Endodermal cell (in vitro differentiated cells): ENCODE data around the gene GPRC6A. TPM values are rescaled to one million over a fixed set of nuclear protein-coding genes. Genes with fewer than 3 reads are reported as not detected.

Experiments used
- DNase-seq: peaks from one replicate; pipeline ENCODE4 v3.0.0-alpha.2; 2017
- H3K27ac ChIP-seq: 2 replicates; pipeline ENCODE4 v1.5.1; 2013; ENCODE audit warnings: mild to moderate bottlenecking, low read depth, low read length, moderate library complexity
- H3K27me3 ChIP-seq: 2 replicates; pipeline ENCODE4 v1.6.1; 2013; ENCODE audit warnings: mild to moderate bottlenecking, low read length, moderate library complexity; ENCODE audit not compliant: insufficient read depth, control insufficient read depth, poor library complexity, severe bottlenecking
- H3K36me3 ChIP-seq: 2 replicates; pipeline ENCODE4 v1.7.0; 2013; ENCODE audit warnings: mild to moderate bottlenecking, low read length, moderate library complexity; ENCODE audit not compliant: control insufficient read depth, insufficient read depth
- H3K4me1 ChIP-seq: one replicate; pipeline ENCODE4 v1.7.0; 2013; ENCODE audit warnings: low read length; ENCODE audit not compliant: control insufficient read depth, insufficient read depth
- H3K4me3 ChIP-seq: 2 replicates; pipeline ENCODE4 v1.5.1; 2013; ENCODE audit warnings: mild to moderate bottlenecking, low read length, moderate library complexity
- H3K9ac ChIP-seq: 2 replicates; pipeline ENCODE4 v1.6.1; 2013; ENCODE audit warnings: mild to moderate bottlenecking, low read length, moderate library complexity; ENCODE audit not compliant: poor library complexity, severe bottlenecking; ENCODE audit errors: extremely low read depth
- H3K9me3 ChIP-seq: 2 replicates; pipeline ENCODE4 v1.6.1; 2013; ENCODE audit warnings: mild to moderate bottlenecking, low read length, moderate library complexity; ENCODE audit not compliant: control insufficient read depth
- H3K27ac Mint-ChIP-seq: 2 replicates; pipeline ENCODE4 v1.8.0; 2020; ENCODE audit warnings: mixed read lengths
- H3K27me3 Mint-ChIP-seq: 2 replicates; pipeline ENCODE4 v1.8.0; 2021; ENCODE audit warnings: mild to moderate bottlenecking, mixed read lengths; ENCODE audit not compliant: insufficient read depth
- H3K36me3 Mint-ChIP-seq: 2 replicates; pipeline ENCODE4 v1.8.0; 2020; ENCODE audit warnings: low read depth, mixed read lengths
- H3K4me1 Mint-ChIP-seq: 2 replicates; pipeline ENCODE4 v1.8.0; 2020; ENCODE audit warnings: mixed read lengths
- H3K4me3 Mint-ChIP-seq: 2 replicates; pipeline ENCODE4 v1.8.0; 2020; ENCODE audit warnings: mild to moderate bottlenecking, moderate library complexity, mixed read lengths
- H3K9me3 Mint-ChIP-seq: 2 replicates; pipeline ENCODE4 v1.8.0; 2020; ENCODE audit warnings: mild to moderate bottlenecking, mixed read lengths
- CTCF ChIP-seq: fragments of 200-600 bp; sonication (generic); conservative IDR thresholded peaks from 2 replicates; pipeline ENCODE4 v1.5.0; 2021; ENCODE audit warnings: antibody characterized with exemption, mild to moderate bottlenecking
- WGBS, 2 experiments: methylation state at CpG; one replicate each; pipeline versions ENCODE4 v1.1.5 to v1.1.7; 2013; ENCODE audit warnings: missing lambda C conversion rate in 2 of 2, mixed read lengths in 1 of 2; ENCODE audit not compliant: insufficient coverage in 1 of 2, insufficient read length in 1 of 2; 5-methylcytosine and 5-hydroxymethylcytosine counted together
- total RNA-seq, 2 donors: library from RNA; stranded (reverse); fragmentation: NEBNext Ultra II Directional in 1 of 2; extraction: Animal tissue kit (Norgen Biotek cat#: 25700) in 1 of 2; gene quantifications; 2 replicates in 1 of 2; 3 replicates in 1 of 2; pipeline ENCODE4 v1.2.1, GENCODE V29; 2021

The GPRC6A gene
- total RNA-seq, 2 donors from 2014 or later, result not detected

- Histone ChIP-seq H3K27me3 (peaks cover 39% of the 10 kb centered on the region), H3K4me1 (no peaks in the 10 kb centered on the region), H3K36me3 (no peaks in the 10 kb centered on the region), H3K27ac (no peak overlapping the region), H3K9me3 (no peaks in the 10 kb centered on the region), H3K9ac (no peak overlapping the region), H3K4me3 (no peak overlapping the region)
- 68 to 70% methylated on average over 3 to 4 of the region's 4 CpGs for WGBS, 2 experiments
- H3K4me3 Mint-ChIP-seq, result no peak overlapping the region
- no peak for DNase-seq
- peaks cover 8% of the 10 kb centered on the region for H3K4me1 Mint-ChIP-seq
- H3K27ac Mint-ChIP-seq, result no peak overlapping the region
- H3K36me3 Mint-ChIP-seq, result no peaks in the 10 kb centered on the region
- no peaks in the 10 kb centered on the region for H3K9me3 Mint-ChIP-seq
- TF ChIP-seq CTCF, result no peak
- peaks cover 30% of the 10 kb centered on the region for H3K27me3 Mint-ChIP-seq
These were observed 67.1 kb downstream of the GPRC6A start for GRCh38 chr6:116761779-116762178.

DNA sequence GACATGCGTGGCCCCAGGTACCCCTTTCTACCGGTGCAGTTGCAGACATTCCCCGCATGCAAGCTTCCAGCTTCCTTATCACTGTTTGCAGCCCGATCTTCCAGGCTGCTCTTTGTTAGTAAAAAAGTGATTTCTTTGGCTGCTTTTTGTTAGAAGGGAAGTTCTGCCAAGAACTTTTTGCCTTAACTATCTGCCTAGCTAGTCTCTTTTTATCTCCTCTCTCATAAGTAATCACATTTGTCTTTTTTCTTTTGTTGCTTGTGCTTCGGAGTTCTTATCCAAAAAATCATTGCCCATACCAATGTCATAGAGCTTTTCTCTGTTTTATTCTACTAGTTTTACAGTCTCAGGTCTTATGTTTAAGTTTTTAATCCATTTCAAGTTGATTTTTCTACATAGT, 83.7 kb downstream of the GPRC6A start:
- Histone ChIP-seq H3K9ac (no peak overlapping the region), H3K9me3 (peaks cover 3% of the 10 kb centered on the region), H3K36me3 (no peaks in the 10 kb centered on the region), H3K27ac (no peak overlapping the region), H3K4me3 (no peak overlapping the region), H3K27me3 (no peaks in the 10 kb centered on the region), H3K4me1 (no peaks in the 10 kb centered on the region)
- TF ChIP-seq CTCF, result no peak
- H3K27me3 Mint-ChIP-seq, result no peaks in the 10 kb centered on the region
- H3K9me3 Mint-ChIP-seq, result peaks cover 7% of the 10 kb centered on the region
- no peaks in the 10 kb centered on the region for H3K4me1 Mint-ChIP-seq
- DNase-seq, result no peak
- 82 to 100% methylated on average over 2 to 5 of the region's 5 CpGs for WGBS, 2 experiments
- no peak overlapping the region for H3K4me3 Mint-ChIP-seq
- H3K27ac Mint-ChIP-seq, result no peak overlapping the region
- H3K36me3 Mint-ChIP-seq, result no peaks in the 10 kb centered on the region

Other genes with a start within 250 kb of the GPRC6A start
- 1 to 10 TPM in 1 of 2 donors, under 1 TPM in 1; 0.92 to 1.2 TPM for gene RSPH4A, start 212.6 kb downstream of the GPRC6A start, total RNA-seq
- 10 to 100 TPM; 18.5 to 26.1 TPM for gene ZUP1, start 160.3 kb downstream of the GPRC6A start, total RNA-seq
- 10 to 100 TPM; 10.4 to 20.1 TPM for gene KPNA5, start 147.9 kb downstream of the GPRC6A start, total RNA-seq
- gene FAM162B, start 63.4 kb downstream of the GPRC6A start, total RNA-seq, result 1 to 10 TPM in 1 of 2 donors, under 1 TPM in 1; 0.79 to 1.1 TPM
- gene RFX6, start 48.2 kb upstream of the GPRC6A start, total RNA-seq, result 1 to 10 TPM in 1 of 2 donors, under 1 TPM in 1; 0.22 to 1.2 TPM